A673 (cell line): ENCODE data around the gene PPP1R13L.

Source experiments
- EZH2 ChIP-seq: fragments of 200-600 bp; sonication (generic); IDR thresholded peaks from 2 replicates; pipeline ENCODE4 v1.6.1; 2017; ENCODE audit warnings: borderline replicate concordance, low read depth, mild to moderate bottlenecking, mixed read lengths, antibody characterized with exemption, low read length; ENCODE audit not compliant: poor library complexity, severe bottlenecking
- TF ChIP-seq, protein P1 (sequence below): fragments of 300-800, 200-600 bp; sonication (generic); conservative IDR thresholded peaks from 2 replicates; pipeline ENCODE4 v1.5.1; 2017; ENCODE audit warnings: low read depth, mild to moderate bottlenecking, antibody characterized with exemption, low read length, moderate library complexity, mixed read lengths

DNA sequence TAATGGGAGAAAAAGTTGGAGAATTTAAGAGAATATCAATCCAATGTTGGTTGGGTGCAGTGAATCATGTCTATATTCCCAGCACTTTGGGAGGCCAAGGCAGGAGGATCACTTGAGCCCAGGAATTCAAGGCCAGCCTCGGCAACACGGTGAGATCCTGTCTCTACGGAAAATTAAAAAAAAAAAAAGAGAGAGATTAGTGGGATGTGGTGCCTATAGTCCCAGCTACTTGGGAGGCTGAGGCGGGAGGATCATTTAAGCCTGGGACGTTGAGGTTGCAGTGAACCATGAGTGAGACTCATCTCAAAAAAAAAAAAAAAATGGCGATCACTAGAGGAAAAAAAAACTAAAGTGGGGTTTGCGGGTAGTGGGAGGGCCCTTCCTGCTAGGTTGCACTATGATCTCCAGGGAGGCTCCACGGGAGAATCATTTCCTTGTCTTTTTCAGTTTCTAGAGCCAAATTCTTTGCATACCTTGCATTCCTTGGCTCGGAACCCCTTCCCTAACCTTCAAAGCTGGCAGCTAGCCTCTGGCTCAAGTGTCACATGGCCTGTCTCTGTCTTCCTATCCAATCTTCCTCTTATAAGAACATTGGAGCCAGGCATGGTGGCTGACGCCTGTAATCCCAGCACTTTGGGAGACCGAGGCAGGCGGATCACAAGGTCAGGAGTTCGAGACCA, 28.7 kb downstream of the PPP1R13L start:
- TF ChIP-seq, protein P1, sequence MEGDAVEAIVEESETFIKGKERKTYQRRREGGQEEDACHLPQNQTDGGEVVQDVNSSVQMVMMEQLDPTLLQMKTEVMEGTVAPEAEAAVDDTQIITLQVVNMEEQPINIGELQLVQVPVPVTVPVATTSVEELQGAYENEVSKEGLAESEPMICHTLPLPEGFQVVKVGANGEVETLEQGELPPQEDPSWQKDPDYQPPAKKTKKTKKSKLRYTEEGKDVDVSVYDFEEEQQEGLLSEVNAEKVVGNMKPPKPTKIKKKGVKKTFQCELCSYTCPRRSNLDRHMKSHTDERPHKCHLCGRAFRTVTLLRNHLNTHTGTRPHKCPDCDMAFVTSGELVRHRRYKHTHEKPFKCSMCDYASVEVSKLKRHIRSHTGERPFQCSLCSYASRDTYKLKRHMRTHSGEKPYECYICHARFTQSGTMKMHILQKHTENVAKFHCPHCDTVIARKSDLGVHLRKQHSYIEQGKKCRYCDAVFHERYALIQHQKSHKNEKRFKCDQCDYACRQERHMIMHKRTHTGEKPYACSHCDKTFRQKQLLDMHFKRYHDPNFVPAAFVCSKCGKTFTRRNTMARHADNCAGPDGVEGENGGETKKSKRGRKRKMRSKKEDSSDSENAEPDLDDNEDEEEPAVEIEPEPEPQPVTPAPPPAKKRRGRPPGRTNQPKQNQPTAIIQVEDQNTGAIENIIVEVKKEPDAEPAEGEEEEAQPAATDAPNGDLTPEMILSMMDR, result no peak
- TF ChIP-seq EZH2, result no peak
